Bronchial epithelial cell (primary cell): ENCODE measurements around the gene SSBP4. TPM values are rescaled to one million over a fixed set of nuclear protein-coding genes. Genes with fewer than 3 reads are reported as not detected.

Source experiments
- DNase-seq: peaks from one replicate; pipeline ENCODE4 v3.0.0-alpha.2; 2010; ENCODE audit warnings: low read depth
- FAIRE-seq: peaks from 2 replicates; lab custom pipeline; 2011; peaks lifted over from hg19 to GRCh38; lab: Jason Lieb, UNC
- H3K27me3 ChIP-seq: 2 replicates; pipeline ENCODE4 v1.5.1; 2011; ENCODE audit warnings: low read length; ENCODE audit not compliant: control insufficient read depth, insufficient read depth
- H3K36me3 ChIP-seq: 2 replicates; pipeline ENCODE4 v1.5.1; 2011; ENCODE audit warnings: low read length; ENCODE audit not compliant: control insufficient read depth, insufficient read depth
- H3K4me3 ChIP-seq: 2 replicates; pipeline ENCODE4 v1.5.1; 2011; ENCODE audit warnings: mild to moderate bottlenecking, low read depth, low read length, control low read depth
- CTCF ChIP-seq: IDR thresholded peaks from 2 replicates; pipeline ENCODE4 v1.5.1; 2011; ENCODE audit warnings: mild to moderate bottlenecking, moderate library complexity, low read length, control low read depth, inconsistent platforms; ENCODE audit not compliant: insufficient read depth, severe bottlenecking
- total RNA-seq: library from RNA; depleted of rRNA; stranded (reverse); fragments of >200 nt; gene quantifications from 2 replicates; pipeline ENCODE4 v1.2.1, GENCODE V29; 2014

Gene SSBP4
- total RNA-seq, 1 donor from 2014 or later, result 17.1 TPM

DNA sequence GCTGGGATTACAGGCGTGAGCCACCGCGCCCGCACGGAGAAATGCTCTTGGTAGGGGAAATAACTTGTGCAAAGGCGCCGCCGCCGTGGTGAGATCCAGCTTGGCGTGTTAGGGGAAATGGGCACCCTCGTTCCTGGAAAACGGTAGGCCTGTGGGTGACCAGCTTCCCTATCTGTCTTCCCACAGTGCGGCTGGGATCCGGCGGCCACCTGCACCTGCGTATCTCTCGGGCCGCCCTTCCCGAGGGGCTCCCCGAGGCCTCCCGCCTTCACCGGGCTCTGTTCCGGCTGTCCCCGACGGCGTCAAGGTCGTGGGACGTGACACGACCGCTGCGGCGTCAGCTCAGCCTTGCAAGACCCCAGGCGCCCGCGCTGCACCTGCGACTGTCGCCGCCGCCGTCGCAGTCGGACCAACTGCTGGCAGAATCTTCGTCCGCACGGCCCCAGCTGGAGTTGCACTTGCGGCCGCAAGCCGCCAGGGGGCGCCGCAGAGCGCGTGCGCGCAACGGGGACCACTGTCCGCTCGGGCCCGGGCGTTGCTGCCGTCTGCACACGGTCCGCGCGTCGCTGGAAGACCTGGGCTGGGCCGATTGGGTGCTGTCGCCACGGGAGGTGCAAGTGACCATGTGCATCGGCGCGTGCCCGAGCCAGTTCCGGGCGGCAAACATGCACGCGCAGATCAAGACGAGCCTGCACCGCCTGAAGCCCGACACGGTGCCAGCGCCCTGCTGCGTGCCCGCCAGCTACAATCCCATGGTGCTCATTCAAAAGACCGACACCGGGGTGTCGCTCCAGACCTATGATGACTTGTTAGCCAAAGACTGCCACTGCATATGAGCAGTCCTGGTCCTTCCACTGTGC lies 30.9 kb upstream of the SSBP4 start:
- H3K27me3 ChIP-seq, result no peaks in the 10 kb centered on the region
- H3K4me3 ChIP-seq, result peak overlapping the region; percentile 55
- TF ChIP-seq CTCF, result peak; percentile 99
- DNase-seq (no peak), FAIRE-seq (no peak)
- peaks cover 14% of the 10 kb centered on the region for H3K36me3 ChIP-seq

DNA sequence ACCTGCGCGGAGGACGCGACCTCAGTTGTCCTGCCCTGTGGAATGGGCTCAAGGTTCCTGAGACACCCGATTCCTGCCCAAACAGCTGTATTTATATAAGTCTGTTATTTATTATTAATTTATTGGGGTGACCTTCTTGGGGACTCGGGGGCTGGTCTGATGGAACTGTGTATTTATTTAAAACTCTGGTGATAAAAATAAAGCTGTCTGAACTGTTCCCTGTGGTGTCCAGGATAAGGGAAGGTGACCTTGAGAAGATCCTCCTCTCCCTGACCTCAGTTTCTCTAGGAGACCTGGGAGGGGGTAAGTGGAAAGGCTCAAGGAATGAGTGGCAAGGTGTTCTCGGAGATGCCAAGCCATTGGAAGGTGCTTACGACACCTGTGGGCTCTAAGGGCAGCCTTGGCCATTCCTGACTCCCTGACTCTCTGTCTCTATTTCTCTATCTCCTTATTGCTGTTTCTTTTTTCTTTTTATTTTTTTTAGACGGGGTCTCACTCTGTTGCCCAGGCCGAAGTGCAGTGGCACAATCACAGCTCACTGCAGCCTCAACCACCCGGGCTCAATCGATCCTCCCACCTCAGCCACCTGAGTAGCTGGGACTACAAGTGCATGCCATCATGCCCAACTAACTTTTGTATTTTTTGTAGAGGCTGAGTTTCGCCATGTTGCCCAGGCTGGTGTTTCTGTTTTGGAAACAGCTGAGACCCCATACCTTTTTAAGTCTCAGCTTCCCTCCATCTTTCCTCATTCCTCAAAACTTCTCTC lies 30.1 kb upstream of the SSBP4 start:
- peaks cover 14% of the 10 kb centered on the region for H3K36me3 ChIP-seq
- no peak for TF ChIP-seq CTCF
- DNase-seq, result no peak
- no peak overlapping the region for H3K4me3 ChIP-seq
- no peak for FAIRE-seq
- no peaks in the 10 kb centered on the region for H3K27me3 ChIP-seq

GRCh38 chr19:18389726-18390064 lies 29.5 kb upstream of the SSBP4 start:
- DNase-seq, result no peak
- no peak overlapping the region for H3K4me3 ChIP-seq
- no peak for TF ChIP-seq CTCF
- no peak for FAIRE-seq
- H3K36me3 ChIP-seq, result peaks cover 14% of the 10 kb centered on the region
- no peaks in the 10 kb centered on the region for H3K27me3 ChIP-seq

GRCh38 chr19:18390065-18390907 lies 28.9 kb upstream of the SSBP4 start:
- Histone ChIP-seq H3K36me3 (peaks cover 14% of the 10 kb centered on the region), H3K4me3 (no peak overlapping the region), H3K27me3 (no peaks in the 10 kb centered on the region)
- no peak for DNase-seq
- FAIRE-seq, result no peak
- no peak for TF ChIP-seq CTCF

- no peak for DNase-seq
- no peak overlapping the region for H3K4me3 ChIP-seq
- no peak for FAIRE-seq
- no peak for TF ChIP-seq CTCF
- H3K36me3 ChIP-seq, result peaks cover 14% of the 10 kb centered on the region
- no peaks in the 10 kb centered on the region for H3K27me3 ChIP-seq
Measured at GRCh38 chr19:18391509-18392075, 27.6 kb upstream of the SSBP4 start.
